ENCODE results near the gene UNC119. TPM values are rescaled to one million over a fixed set of nuclear protein-coding genes. Genes with fewer than 3 reads are reported as not detected.

The UNC119 gene
- total RNA-seq, 2 donors from 2014 or later, result 25.7 to 29.3 TPM

DNA sequence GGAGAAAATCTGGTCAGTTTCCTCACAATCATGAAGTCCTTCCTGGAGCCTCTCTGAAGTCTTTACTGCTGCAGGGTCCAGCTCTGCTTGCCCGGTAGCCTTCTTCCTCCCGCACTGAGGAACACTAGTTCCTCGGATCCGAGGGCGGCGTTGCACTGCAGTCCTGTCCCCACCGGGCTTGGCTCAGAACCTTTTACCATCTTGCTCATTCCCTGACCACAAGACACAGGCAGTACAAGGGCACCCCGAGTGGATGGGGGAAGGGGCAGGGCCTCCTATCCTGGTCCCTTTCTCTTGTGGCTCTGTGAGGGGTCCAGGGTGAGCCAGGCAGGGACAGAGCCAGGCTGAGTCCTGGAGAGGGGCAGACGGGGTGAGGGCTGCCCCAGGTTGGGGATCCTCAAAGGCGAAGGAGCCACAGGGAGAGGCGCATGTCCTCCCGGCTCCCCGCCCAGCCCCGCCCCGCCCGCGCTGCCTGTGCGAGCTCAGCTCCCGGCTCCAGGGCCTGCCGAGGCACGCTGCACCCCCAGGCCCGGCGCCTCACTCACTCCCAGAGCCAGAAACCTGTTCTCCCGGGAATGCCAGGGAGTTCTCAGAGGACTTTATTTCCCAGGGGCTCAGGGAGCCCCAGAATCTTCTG lies 44.7 kb downstream of the UNC119 start:
- TF ChIP-seq, protein P1, sequence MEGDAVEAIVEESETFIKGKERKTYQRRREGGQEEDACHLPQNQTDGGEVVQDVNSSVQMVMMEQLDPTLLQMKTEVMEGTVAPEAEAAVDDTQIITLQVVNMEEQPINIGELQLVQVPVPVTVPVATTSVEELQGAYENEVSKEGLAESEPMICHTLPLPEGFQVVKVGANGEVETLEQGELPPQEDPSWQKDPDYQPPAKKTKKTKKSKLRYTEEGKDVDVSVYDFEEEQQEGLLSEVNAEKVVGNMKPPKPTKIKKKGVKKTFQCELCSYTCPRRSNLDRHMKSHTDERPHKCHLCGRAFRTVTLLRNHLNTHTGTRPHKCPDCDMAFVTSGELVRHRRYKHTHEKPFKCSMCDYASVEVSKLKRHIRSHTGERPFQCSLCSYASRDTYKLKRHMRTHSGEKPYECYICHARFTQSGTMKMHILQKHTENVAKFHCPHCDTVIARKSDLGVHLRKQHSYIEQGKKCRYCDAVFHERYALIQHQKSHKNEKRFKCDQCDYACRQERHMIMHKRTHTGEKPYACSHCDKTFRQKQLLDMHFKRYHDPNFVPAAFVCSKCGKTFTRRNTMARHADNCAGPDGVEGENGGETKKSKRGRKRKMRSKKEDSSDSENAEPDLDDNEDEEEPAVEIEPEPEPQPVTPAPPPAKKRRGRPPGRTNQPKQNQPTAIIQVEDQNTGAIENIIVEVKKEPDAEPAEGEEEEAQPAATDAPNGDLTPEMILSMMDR (IDR thresholded peaks at IDR 0.05), result no peak
- no peak for TF ChIP-seq POLR2A (IDR thresholded peaks at IDR 0.05)
- no peak overlapping the region for H3K27ac ChIP-seq

GRCh38 chr17:28506763-28507487 lies 45.5 kb downstream of the UNC119 start:
- WGBS, 2 donors, result 73 to 81% methylated on average over 13 to 14 of the region's 14 CpGs

More for the DNA sequence above, 44.7 kb downstream of the UNC119 start:
- Histone ChIP-seq H3K4me1 (no peaks in the 10 kb centered on the region), H3K9me3 (no peaks in the 10 kb centered on the region), H3K36me3 (replicated peaks in 1 of 2; ENCODE audit: insufficient read depth in 1 of 2, low read depth in 2 of 2) (no peaks in the 10 kb centered on the region), H3K27me3 (no peaks in the 10 kb centered on the region), H3K4me3 (no peak overlapping the region)
- 70 to 71% methylated on average over 2 to 24 of the region's 24 CpGs for WGBS, 2 donors
- no peak for ATAC-seq
- intact Hi-C loops (cut with DNase I), result no loop called here
- no peak for DNase-seq

DNA sequence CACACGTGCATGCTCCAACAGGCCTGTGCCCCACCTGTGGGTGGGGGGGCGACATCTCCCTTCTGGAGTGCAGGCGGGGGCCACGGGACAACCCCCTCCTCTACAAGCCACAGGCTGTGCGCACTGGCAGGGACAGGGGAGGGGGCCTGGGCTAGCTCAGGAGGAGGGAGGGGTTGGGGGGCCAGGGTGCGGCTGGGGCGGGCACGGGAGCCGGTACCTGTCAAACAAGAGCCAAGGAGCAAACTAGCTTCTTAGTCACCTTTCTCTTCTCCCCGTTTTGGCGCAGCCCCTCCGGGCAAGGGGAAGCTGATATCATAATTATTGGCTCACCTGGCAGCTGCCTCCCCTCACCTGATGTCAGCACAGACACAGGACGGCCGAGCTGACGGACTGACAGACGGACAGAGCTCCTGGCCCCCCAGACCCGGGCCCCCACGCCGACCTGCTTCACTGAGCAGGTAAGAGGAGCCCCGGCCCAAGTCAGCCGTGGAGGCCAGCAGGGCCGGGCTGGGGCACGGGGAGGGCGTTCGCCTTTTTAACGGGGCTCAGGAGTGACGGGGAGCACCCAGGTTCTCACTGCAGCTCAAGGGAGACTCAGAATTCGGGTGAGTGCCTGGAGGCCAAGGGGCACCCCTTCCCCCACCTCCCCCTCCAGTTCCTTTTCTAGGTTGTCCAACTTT lies 46.3 kb downstream of the UNC119 start, which contains the start of gene FOXN1:
FOXN1 (plus strand) TSS at position 363 of the 680 bp plus-strand sequence. CDS start 17,622 bp downstream, outside the sequence.
- H3K4me3 ChIP-seq, result no peak within 1 kb of the TSS
- DNase-seq (no peak), ATAC-seq (no peak)
- no peak within 1 kb of the TSS for H3K27ac ChIP-seq
- H3K36me3 ChIP-seq (replicated peaks in 1 of 2; ENCODE audit: insufficient read depth in 1 of 2, low read depth in 2 of 2), result no peaks in the 10 kb centered on the region
- H3K9me3 ChIP-seq, result no peaks in the 10 kb centered on the region
- WGBS, 2 donors, result 82 to 84% methylated on average over 21 to 24 of the region's 28 CpGs
- no peaks in the 10 kb centered on the region for H3K27me3 ChIP-seq
- H3K4me1 ChIP-seq, result no peaks in the 10 kb centered on the region
- intact Hi-C loops (cut with DNase I), result no loop called here
- TF ChIP-seq, protein P1 (IDR thresholded peaks at IDR 0.05), result no peak
- TF ChIP-seq POLR2A (IDR thresholded peaks at IDR 0.05), result no peak

More at GRCh38 chr17:28506763-28507487, 45.5 kb downstream of the UNC119 start:
- H3K27me3 ChIP-seq, result no peaks in the 10 kb centered on the region
- TF ChIP-seq POLR2A (IDR thresholded peaks at IDR 0.05), result no peak
- no peaks in the 10 kb centered on the region for H3K36me3 ChIP-seq (replicated peaks in 1 of 2; ENCODE audit: insufficient read depth in 1 of 2, low read depth in 2 of 2)
- no peak overlapping the region for H3K27ac ChIP-seq
- H3K4me1 ChIP-seq, result no peaks in the 10 kb centered on the region
- ATAC-seq (no peak), DNase-seq (no peak)
- H3K4me3 ChIP-seq, result no peak overlapping the region
- no peaks in the 10 kb centered on the region for H3K9me3 ChIP-seq
- intact Hi-C loops (cut with DNase I), result no loop called here

DNA sequence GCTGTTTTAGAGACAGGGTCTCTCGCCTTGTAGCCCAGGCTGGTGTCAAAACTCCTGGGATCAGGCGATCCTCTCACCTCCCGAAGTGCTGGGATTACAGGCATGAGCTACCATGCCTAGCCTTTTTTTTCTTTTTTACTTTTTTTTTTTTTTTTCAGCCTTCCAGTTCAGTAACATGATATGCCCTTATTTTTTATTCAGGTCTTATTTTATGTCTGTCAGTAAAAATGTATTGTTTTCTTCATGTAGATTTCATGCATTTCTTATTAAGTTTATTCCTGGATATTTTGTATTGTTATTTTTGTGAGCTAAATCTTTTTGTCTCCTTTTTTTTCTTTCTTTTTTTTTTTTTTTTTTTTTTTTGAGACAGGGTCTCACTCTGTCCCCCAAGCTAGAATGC lies 49.0 kb downstream of the UNC119 start:
- DNase-seq (no peak), ATAC-seq (no peak)
- TF ChIP-seq POLR2A (IDR thresholded peaks at IDR 0.05), result no peak
- TF ChIP-seq, protein P1 (IDR thresholded peaks at IDR 0.05), result no peak
- Histone ChIP-seq H3K27ac (no peak overlapping the region), H3K4me1 (peaks cover 10% of the 10 kb centered on the region), H3K36me3 (replicated peaks in 1 of 2; ENCODE audit: insufficient read depth in 1 of 2, low read depth in 2 of 2) (no peaks in the 10 kb centered on the region), H3K9me3 (no peaks in the 10 kb centered on the region), H3K4me3 (no peak overlapping the region), H3K27me3 (no peaks in the 10 kb centered on the region)
- WGBS, 2 donors, result 72 to 92% methylated on average over 3 of the region's 3 CpGs
- intact Hi-C loops (cut with DNase I), result no loop called here

Data from body of pancreas (tissue), 4 donors.